Panc1 (cell line): ENCODE data around the gene TTC28.

ENCODE experiments used
- CTCF ChIP-seq: fragments of 450-650 bp; IDR thresholded peaks from 2 replicates; pipeline ENCODE4 v1.5.1; 2017; ENCODE audit warnings: mild to moderate bottlenecking
- POLR2AphosphoS5 ChIP-seq: IDR thresholded peaks from 2 replicates; pipeline ENCODE4 v1.6.1; 2012; ENCODE audit warnings: mild to moderate bottlenecking, low read depth, low read length, moderate library complexity

- no peak for TF ChIP-seq CTCF
- TF ChIP-seq POLR2AphosphoS5: no peak
Measured at GRCh38 chr22:28091486-28091885, 588.2 kb downstream of the TTC28 start.
